ENCODE measurements around the gene CLCN7. TPM values are rescaled to one million over a fixed set of nuclear protein-coding genes. Genes with fewer than 3 reads are reported as not detected.

The CLCN7 gene
- total RNA-seq, 1 donor from 2014 or later: 11.5 TPM

- no peaks in the 10 kb centered on the region for H3F3A ChIP-seq (ENCODE audit: low read depth)
- H3K36me3 Mint-ChIP-seq: no peaks in the 10 kb centered on the region
- peaks cover 14% of the 10 kb centered on the region for H3K4me1 Mint-ChIP-seq
- peaks cover 12% of the 10 kb centered on the region for H3K27me3 Mint-ChIP-seq (ENCODE audit: insufficient read depth, low read depth)
- H3K27ac Mint-ChIP-seq: no peak overlapping the region
- H4K20me1 ChIP-seq (ENCODE audit: low read depth): peaks cover 9% of the 10 kb centered on the region
- H3K4me3 Mint-ChIP-seq: no peak overlapping the region
- no peak overlapping the region for H3K4me3 ChIP-seq
- H3K36me3 ChIP-seq: no peaks in the 10 kb centered on the region
- no peaks in the 10 kb centered on the region for H3K9me3 Mint-ChIP-seq
- H3K79me2 ChIP-seq (ENCODE audit: low read depth): peaks cover 68% of the 10 kb centered on the region
- no peak overlapping the region for H3K27ac ChIP-seq
- H3K4me1 ChIP-seq: no peaks in the 10 kb centered on the region
- H3K27me3 ChIP-seq: no peaks in the 10 kb centered on the region
- TF ChIP-seq EZH2 (IDR thresholded peaks at IDR 0.05): no peak
- TF ChIP-seq EZH2phosphoT487 (IDR thresholded peaks at IDR 0.05): no peak
- no peak for TF ChIP-seq CTCF (IDR thresholded peaks at IDR 0.05)
- H3K9me3 ChIP-seq (ENCODE audit: low read depth): no peaks in the 10 kb centered on the region
- DNase-seq (ENCODE audit: low spot score): no peak
- no peak overlapping the region for H2AFZ ChIP-seq (replicated peaks)
- no peak overlapping the region for H3K4me2 ChIP-seq
- H3K9ac ChIP-seq: no peak overlapping the region
Observed at GRCh38 chr16:1468426-1468810, 6.4 kb downstream of the CLCN7 start.

GRCh38 chr16:1466968-1467521 lies 7.8 kb downstream of the CLCN7 start:
- H3K36me3 ChIP-seq: no peaks in the 10 kb centered on the region
- H4K20me1 ChIP-seq (ENCODE audit: low read depth): peaks cover 9% of the 10 kb centered on the region
- DNase-seq (ENCODE audit: low spot score): no peak

GRCh38 chr16:1466054-1466453 lies 8.8 kb downstream of the CLCN7 start:
- no peaks in the 10 kb centered on the region for H3K36me3 Mint-ChIP-seq
- H3K9ac ChIP-seq: peak overlapping the region; percentile 8
- H3K4me1 Mint-ChIP-seq: peaks cover 10% of the 10 kb centered on the region
- no peak overlapping the region for H3K27ac Mint-ChIP-seq
- DNase-seq (ENCODE audit: low spot score): no peak
- no peak overlapping the region for H3K4me3 Mint-ChIP-seq
- no peaks in the 10 kb centered on the region for H3K9me3 ChIP-seq (ENCODE audit: low read depth)
- H3F3A ChIP-seq (ENCODE audit: low read depth): no peaks in the 10 kb centered on the region
- H3K79me2 ChIP-seq (ENCODE audit: low read depth): peaks cover 45% of the 10 kb centered on the region
- no peak for TF ChIP-seq EZH2 (IDR thresholded peaks at IDR 0.05)
- TF ChIP-seq CTCF (IDR thresholded peaks at IDR 0.05): no peak
- TF ChIP-seq EZH2phosphoT487 (IDR thresholded peaks at IDR 0.05): no peak
- H3K9me3 Mint-ChIP-seq: no peaks in the 10 kb centered on the region
- no peaks in the 10 kb centered on the region for H3K27me3 ChIP-seq
- H2AFZ ChIP-seq (replicated peaks): no peak overlapping the region
- peaks cover 9% of the 10 kb centered on the region for H4K20me1 ChIP-seq (ENCODE audit: low read depth)
- no peak overlapping the region for H3K4me2 ChIP-seq
- H3K27me3 Mint-ChIP-seq (ENCODE audit: insufficient read depth, low read depth): peaks cover 11% of the 10 kb centered on the region
- no peak overlapping the region for H3K27ac ChIP-seq
- no peaks in the 10 kb centered on the region for H3K36me3 ChIP-seq
- H3K4me3 ChIP-seq: no peak overlapping the region
- no peaks in the 10 kb centered on the region for H3K4me1 ChIP-seq

More at GRCh38 chr16:1466968-1467521, 7.8 kb downstream of the CLCN7 start:
- peaks cover 55% of the 10 kb centered on the region for H3K79me2 ChIP-seq (ENCODE audit: low read depth)
- Mint-ChIP-seq H3K36me3 (no peaks in the 10 kb centered on the region), H3K9me3 (no peaks in the 10 kb centered on the region), H3K4me3 (no peak overlapping the region), H3K27me3 (ENCODE audit: insufficient read depth, low read depth) (peaks cover 11% of the 10 kb centered on the region), H3K4me1 (peaks cover 10% of the 10 kb centered on the region), H3K27ac (no peak overlapping the region)
- no peak overlapping the region for H3K4me3 ChIP-seq
- no peak overlapping the region for H3K27ac ChIP-seq
- H3K4me2 ChIP-seq: no peak overlapping the region
- H3K27me3 ChIP-seq: no peaks in the 10 kb centered on the region
- H3K9ac ChIP-seq: no peak overlapping the region
- no peak overlapping the region for H2AFZ ChIP-seq (replicated peaks)
- H3K9me3 ChIP-seq (ENCODE audit: low read depth): no peaks in the 10 kb centered on the region
- no peaks in the 10 kb centered on the region for H3F3A ChIP-seq (ENCODE audit: low read depth)
- TF ChIP-seq EZH2phosphoT487 (IDR thresholded peaks at IDR 0.05) (no peak), CTCF (IDR thresholded peaks at IDR 0.05) (no peak), EZH2 (IDR thresholded peaks at IDR 0.05) (no peak)
- H3K4me1 ChIP-seq: no peaks in the 10 kb centered on the region

Measured in neural progenitor cell (in vitro differentiated cells).